IPS-NIHi11 (cell line): Measurements from ENCODE around the gene PLEKHJ1.
"Not testable (repeated sequence)": the region's sequence is repeated elsewhere in the genome, so short reads cannot be mapped to it uniquely, and the experiment has no call there.

Experiments
- DNase-seq: peaks from one replicate; pipeline ENCODE4 v3.0.0; 2012; ENCODE audit warnings: mixed read lengths, low spot score

Gene PLEKHJ1, protein sequence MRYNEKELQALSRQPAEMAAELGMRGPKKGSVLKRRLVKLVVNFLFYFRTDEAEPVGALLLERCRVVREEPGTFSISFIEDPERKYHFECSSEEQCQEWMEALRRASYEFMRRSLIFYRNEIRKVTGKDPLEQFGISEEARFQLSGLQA

DNA sequence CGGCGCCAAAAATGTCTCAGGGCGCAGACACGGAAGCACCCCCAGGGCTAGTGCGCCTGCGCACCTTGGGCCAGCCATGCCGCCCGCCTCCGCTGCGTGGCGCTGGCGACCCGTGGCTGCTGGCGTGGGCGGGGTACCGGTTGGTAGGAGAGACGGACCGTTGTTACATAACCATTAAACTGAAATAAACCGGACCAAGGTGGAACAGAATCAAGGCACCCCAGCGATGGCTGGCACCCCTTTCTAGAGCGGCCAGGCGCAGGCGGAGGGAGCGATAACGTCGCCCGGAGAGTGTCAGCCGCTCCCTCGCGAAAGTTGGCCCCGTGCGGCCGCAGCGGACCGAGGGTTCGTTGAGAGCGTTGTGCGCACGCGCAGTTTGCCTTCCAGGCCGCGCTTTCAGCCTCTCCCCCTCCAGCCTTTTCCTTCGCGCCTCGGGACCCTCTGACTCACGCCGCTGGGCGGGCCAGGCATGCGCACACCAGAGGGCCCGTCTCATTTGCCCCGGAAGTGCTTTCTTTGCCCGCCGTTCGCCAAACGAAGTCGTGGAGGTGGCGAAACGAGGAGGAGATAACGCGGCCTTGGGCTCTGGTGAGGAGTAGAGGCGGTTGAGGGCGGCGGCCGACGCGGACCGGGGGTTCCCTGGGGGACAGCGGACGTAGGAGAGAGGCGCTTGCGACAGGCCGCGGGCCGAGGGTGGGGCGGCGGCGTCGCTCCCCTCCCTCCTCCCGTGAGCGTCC is at the start of gene PLEKHJ1, which contains the start of gene SF3A2:
TSS of gene PLEKHJ1 (minus strand) at position 16 of the 737 bp plus-strand sequence. CDS start 81 bp downstream, outside the sequence.
TSS of gene SF3A2 (plus strand) at position 511 of the 737 bp plus-strand sequence. CDS start 6,595 bp downstream, outside the sequence.
- peak; percentile 97 for DNase-seq

DNA sequence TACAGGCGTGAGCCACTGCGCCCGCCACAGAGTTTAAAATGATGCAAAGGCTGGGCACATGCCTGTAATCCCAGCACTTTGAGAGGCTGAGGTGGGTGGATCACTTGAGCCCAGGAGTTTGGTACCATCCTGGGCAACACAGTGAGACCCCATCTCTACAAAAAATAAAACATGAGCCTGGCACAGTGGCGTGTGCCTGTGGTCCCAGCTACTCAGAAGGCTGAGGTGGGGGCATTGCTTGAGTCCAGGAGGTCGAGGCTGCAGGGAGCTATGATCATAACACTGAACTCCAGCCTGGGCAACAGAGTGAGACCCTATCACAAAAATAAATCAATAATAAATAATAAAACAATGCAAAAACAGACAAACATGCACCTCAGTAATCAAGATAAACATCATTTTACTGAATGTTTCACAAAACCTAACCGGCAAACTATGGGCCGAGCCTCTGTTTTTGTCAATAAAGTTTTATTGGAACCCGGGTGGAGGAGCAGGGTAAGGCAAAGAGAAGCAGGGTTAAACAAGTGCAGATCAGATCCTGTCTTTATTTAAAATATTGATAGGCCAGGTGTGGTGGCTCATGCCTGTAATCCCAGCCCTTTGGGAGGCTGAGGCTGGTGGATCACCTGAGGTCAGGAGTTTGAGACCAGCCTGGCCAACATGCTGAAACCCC is 47.8 kb upstream of the PLEKHJ1 start:
- no peak for DNase-seq

DNA sequence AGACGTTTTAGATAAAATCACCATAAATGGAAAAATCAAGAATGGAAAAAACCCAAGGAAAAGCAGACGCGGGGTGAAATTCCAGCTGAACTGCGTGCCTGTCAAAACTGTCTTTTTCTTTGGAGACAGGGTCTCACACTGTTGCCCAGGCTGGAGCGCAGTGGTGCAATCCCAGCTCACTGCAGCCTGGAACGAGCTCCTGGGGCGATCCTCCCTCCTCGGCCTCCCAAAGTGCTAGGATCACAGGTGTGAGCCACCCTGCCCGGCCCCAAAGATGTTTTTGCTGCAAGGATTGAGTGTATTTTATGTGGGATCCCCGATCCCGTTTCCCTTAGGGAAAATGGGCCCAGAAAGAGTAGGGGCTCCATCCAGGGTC is 46.7 kb upstream of the PLEKHJ1 start:
- no peak for DNase-seq

DNA sequence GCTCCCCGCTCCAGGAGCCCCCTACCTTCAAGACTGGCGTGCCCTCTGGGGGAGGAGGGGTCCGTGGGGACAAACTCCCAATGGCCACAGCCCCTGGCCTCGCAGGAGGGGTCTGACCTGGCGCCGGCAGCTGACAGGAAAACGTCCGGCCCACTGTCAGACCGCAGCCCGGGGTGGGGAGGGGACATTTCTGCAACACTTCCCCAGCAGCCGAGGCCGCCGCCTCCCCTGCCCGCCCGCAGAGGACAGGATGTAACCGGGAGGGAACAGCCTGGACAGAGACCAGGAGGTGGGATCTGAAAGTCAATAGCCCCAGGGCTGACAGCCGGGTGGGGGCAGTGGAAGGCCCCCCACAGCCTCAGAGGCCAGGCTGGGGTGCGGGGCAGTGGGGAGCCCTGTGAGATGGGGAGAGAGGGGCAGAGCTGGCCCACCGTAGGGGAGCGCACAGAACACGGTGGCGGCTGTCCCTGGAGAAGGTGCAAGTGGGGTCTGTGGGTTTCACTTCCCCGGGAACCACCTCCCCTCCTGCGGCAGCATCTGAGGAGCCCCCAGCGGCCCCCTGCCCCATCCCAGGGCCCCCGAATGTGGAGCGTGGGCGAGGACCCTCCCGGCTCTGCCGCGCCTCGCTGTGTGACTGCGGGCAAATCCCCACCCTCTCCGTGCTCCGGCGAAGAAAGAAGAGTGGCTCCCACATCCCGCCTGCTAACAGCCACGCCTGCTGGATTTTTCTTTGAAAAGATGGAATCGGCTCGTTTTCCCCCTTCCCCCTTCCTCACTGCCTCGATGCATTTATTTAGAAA is 46.1 kb upstream of the PLEKHJ1 start, which contains the start of gene PEAK3:
TSS of gene PEAK3 (minus strand) at position 114 of the 800 bp plus-strand sequence. CDS start 1,244 bp downstream, outside the sequence.
- peak; percentile 75 for DNase-seq

DNA sequence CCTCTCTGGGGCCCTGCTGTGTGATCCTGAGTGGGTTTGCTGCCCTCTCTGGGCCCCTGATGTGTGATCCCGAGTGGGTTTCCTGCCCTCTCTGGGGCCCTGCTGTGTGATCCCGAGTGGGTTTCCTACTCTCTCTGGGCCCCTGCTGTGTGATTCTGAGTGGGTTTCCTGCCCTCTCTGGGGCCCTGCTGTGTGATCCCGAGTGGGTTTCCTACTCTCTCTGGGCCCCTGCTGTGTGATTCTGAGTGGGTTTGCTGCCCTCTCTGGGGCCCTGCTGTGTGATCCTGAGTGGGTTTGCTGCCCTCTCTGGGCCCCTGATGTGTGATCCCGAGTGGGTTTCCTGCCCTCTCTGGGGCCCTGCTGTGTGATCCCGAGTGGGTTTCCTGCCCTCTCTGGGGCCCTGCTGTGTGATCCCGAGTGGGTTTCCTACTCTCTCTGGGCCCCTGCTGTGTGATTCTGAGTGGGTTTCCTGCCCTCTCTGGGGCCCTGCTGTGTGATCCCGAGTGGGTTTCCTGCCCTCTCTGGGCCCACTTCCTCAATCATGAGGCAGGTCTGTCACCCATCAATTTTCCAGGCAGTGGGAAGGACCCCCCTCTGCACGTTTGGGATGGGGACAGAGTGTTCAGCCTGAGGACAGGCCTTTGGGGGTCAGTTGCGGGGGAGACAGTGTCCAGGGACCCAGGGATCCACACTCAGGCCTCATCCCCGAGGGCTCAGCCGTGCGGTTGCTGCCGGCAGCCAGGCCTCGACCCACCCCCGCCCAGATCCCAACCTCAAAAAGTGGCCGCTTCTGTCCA is 45.3 kb upstream of the PLEKHJ1 start:
- DNase-seq: not testable (repeated sequence)

DNA sequence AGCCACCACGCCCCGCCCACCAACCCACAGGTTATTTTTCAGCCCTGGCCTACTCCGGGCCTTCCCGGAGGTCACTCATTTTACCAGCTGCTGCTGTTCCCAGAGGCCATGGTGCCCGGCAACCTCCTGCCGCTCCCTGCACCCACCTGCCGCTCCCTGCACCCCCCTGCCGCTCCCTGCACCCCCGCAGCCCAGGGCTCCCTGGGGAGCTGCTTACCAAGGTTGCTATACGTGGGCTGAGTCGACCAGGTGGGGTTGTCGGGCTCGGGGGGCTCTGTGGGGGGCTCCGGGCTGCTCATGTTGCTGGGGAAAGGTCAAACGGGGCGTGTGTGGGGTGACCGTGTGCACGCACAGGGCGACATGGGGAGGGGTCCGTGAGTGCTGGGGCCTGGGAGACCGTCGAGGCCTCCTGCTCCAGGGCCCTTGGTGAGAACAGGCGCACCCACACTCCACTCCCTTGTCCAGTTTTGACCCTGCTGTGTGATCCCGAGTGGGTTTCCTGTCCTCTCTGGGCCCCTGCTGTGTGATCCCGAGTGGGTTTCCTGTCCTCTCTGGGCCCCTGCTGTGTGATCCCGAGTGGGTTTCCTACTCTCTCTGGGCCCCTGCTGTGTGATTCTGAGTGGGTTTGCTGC is 44.6 kb upstream of the PLEKHJ1 start:
- no peak for DNase-seq

DNA sequence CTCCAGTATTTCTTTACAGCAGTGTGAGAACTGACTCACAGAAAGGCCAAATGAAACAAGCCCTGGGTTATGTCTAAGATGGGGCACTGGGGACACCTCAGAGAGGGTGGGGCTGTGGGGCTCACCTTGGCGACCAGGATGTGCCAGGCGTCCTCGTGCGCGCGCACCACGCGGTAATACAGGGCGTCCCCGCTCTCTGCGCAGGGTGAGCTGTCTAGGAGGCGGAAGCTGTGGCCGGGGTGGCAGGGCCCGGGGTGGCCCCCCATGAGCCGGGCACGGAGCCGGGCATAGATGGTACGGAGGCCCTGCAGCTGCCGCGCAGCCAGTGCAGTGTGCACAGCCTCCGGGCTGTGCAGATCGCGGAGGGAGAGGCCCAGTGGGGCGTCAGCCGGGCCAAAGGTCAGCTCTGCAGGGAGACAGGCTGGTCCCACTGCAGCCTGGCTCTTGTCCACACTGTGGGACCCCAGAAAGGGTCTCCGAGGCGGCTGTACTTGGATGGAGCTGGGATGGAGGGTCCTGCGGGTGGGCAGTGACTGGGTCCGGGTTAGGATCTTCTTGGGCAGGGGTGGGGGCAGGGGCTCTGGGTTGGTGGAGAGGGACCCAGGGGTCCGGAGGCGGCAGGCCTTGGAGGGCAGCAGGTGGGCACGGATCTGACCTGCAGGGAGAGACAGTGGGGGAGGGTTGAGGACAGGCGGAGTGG is 42.5 kb upstream of the PLEKHJ1 start:
- DNase-seq: no peak

DNA sequence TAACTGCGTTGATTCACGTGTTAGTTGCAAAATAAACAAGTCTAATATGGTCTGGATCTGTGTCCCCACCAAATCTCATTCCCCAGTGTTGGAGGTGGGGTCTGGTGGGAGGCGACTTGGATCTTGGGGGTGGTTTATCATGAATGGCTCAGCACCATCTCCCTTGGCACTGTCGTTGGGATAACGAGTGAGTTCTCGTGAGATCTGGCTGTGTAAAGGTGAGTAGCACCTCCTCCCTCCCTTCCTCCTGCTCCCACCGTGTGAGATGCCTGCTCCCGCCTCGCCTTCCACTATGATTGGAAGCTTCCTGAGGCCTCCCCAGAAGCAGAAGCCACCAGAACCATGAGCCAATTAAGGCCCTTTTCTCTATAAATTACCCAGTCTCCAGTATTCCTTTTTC is 41.0 kb upstream of the PLEKHJ1 start:
- no peak for DNase-seq

DNA sequence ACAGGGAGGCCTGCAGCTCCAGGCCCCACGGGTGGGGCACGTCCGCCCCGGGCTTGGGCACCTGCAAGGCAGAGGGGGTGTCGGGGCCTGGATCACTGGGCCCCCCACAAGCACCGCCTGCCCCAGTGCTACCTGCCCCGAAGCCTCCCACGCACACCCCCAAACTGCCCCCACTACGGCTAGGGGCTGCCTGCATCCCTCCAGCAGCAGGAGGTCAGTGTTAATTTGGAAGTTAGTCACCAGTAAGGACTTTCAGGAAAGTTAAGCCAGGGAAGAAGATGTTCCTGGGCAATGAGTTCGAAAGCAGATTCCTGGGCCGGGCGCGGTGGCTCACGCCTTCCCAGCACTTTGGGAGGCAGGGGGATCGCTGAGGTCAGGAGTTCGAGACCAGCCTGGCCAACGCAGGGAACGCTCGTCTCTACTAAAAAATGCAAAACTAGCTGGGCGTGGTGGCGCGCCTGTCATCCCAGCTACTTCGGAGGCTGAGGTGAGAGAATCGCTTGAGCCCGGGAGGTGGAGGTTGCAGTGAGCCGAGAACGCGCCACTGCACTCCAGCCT is 40.4 kb upstream of the PLEKHJ1 start:
- DNase-seq: no peak

DNA sequence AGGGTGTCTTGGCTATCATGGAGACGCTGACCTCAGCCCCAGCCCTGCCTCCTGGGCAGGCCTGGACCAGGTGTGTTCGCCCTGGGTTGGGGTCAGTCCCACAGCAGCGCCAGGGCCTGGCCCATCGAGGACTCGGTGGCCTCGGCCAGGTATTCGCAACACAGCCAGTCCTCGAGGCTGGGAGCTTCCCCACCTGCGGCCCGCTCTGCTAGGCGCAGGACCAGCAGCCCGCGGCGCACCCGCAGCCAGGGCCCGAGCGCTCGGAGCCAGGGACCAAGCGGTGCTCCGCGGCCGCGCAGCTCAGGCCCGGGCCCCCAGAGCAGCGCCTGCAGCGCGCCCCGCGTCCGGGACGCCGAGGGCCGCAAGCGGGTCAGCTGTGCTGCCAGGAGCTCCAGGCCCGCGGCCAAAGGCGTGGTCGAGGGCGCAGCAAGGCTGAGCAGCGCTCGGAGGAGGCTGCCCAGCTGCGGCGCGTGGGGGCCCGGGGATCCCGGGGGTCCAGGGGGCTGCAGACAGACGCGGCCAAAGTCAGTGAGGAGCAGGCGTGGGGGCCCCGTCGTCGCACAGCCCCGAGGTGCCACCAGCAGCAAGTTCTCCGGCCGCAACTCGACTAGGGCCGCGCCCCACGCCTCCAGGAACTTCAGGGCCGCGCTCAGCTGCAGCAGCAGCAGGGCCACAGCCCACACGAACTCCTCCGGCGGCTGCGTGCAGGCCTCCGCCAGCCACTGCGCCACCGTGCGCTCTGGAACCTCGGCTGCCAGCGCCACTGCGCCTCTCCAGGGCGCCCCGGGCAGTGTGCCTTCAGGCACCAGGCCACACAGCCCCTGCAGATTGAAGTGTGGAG is 39.7 kb upstream of the PLEKHJ1 start:
- DNase-seq: no peak

DNA sequence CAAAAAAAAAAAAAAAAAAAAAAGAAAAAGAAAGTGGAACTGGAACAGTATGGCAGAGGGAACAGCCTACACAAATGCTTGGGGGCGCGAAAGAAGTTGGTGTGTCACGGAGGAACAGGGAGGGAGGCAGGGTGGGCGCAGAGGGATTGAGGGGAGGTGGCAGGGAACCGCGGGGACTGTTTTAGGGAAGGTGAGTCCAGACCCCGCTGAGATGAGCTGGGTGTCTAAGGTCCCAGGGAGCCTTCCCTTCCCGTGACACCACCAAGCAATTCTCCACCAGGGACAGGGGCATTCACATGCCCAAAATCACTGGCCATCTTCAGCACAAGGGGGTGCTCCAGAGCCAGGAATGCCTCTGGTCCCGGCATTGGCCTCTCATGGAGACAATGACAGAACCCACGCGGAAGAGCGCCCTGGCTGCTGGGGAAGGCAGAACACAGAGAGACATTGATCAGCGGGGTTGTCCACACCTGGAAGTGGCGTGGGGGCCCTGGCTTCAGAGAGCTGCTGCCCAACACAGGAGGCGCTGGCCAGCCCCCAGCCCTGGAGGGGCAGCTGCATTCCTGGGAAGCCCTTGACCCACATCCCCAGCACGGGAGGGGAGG is 38.9 kb upstream of the PLEKHJ1 start:
- peak; percentile 78 for DNase-seq

DNA sequence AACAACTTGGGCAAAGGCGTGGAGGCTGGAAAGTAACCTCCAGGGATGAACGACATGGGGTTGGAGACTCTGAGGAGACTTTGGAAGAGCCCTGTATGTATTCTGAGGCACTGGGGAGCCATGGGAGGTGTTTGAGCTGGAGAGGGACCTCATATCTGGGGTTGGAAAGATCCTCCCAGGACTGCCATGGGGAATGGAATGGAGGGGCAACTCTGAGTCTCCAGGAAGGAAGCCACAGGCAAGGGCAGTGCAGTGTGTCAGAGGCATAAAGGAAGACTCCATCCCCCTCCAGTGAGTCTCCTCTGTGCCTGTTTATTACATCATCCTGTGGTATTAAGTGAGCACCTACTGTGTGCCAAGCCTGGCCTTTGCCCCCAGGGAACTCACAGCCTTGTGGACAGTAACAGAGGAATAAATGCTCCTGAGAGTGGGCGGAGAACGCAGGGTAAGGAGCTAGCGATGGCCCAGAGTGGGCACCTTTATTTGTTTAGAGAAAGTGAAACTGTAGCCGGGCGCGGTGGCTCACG is 38.1 kb upstream of the PLEKHJ1 start:
- DNase-seq: no peak

DNA sequence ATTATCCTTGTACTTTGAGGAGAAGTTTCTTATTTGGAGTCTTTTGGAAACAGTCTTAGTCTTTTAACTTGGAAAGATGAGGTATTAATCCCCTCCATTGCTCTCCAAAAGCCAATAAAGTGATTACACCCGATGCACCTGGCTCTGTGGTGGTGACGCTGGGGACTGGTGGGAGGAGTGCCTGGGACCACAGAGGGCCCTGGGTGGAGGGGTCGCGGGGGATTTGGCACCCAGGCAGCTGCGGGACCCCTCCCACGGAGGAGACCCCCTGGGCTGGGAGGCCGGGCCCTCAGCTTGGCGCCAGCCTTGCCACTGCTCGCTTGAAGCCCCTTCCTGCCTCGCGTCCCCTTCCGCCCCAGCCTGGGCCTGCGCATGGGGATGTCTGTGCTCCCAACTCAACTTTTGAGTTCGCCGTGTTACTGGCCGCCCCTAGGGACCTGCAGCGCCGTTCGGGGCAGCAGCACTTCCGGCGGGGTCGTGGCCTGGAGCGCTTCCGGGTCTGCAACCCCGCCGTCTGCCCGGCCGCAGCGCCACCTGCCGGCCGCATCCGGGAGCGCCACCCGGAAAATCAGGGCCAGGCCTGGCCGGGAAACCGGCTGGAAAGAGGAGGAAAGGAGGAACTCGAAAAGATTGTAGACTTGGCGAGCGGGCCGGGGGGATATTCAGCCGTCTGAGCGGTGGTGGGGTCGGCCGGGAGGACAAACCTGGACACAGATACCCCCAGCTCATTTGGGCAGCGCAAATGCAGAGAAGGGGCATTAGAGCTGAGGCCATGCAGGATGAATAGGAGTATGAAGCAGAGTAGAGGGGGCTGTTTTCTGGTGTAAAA is 37.4 kb upstream of the PLEKHJ1 start:
- peak; percentile 94 for DNase-seq

DNA sequence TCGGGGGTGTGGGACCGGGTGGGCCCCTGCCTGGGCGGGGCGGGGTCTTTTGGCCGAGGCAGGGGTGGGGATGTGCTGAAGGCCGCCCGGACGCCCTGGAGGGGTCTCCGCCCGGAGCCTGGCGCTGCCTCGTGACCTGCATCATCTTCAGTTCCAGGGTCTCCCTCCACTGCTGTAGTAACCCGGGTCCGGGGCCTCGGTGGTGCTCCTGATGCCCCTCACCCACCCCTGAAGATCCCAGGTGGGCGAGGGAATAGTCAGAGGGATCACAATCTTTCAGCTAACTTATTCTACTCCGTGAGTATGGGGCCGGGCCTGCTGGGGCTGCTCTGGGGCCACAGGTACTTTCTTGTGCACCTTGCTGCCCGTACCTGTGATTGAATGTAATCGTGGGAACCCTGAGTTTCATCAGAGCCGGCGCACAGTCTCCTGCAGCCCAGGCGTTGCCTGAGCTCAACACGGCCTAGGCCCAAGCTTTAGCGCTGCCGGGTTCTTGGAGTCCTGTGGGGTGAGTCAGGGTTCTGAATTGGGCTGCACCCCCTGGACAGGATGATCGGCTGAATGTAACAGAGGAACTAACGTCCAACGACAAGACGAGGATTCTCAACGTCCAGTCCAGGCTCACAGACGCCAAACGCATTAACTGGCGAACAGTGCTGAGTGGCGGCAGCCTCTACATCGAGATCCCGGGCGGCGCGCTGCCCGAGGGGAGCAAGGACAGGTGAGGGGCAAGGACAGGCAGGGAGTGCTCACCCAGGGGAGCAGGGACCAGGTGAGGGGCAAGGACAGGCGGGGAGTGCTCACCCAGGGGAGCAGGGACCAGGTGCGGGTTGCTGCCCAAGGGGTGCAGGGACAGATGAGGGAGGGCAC is 35.3 kb upstream of the PLEKHJ1 start:
- DNase-seq: no peak

DNA sequence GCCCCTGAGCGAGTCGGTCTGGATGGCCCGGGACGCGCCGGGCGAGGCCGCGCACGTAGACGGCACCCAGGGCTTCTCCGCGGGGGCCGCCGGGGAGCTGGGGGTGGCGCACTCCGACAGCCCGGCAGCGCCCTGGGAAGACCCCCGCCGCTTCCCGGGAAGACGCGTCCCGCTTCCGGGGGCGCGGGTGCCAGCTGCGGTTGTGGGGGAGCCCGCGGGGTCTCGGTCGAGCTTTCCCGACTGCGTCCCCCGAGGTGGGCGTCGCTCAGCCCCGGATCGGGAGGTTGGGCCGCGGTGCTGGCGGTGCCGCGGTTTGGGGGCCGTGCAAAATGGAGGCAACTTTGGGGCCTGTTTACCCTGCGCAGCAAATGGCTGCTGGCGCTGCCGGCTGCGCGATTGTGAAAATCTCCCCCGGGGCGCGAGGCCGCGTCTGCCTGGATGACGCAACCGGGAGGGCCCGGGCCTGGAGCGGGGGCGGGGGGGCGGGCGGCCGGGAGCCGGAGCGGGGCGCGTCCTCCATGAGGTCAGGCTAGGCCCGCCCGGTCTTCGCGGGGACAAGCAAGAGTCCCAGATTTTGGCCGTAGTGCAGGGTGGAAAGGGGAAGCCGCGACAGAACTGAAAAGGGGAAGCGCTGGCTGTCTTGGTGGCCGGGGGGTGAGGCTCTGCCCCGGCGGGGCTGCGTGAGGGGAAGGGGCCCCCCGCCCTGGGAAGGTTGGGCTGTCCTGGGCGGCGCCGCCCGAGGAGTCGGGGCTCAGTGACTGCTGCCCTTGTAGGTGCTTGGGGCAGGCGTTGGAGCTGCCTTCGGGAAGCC is 34.5 kb upstream of the PLEKHJ1 start:
- peak; percentile 78 for DNase-seq

DNA sequence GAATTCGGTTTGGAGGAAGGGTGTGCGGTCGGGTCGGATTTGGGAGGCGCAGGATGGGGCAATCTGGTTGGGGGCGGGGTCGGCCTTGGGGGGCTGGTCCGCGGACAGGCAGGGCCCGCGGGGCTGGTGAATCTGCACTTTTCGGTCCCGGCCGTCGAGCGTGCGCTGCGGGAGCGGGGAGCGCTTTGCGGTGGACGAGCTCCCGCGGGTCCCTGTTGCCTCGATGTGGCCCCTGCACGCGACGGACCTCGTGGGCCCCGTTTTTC is 34.0 kb upstream of the PLEKHJ1 start:
- no peak for DNase-seq
